Tibial artery (tissue), 4 donors: ENCODE measurements around the gene DYRK1A.
"Not testable (repeated sequence)": the region's sequence is repeated elsewhere in the genome, so short reads cannot be mapped to it uniquely, and the experiment has no call there.

Source experiments
- DNase-seq, 2 donors: peaks; one replicate each; pipeline ENCODE4 v3.0.0-alpha.2; 2019
- H3K27ac ChIP-seq, 2 donors: fragments of 200-600 bp; sonication (generic) in 1 of 2; 1 replicate in 1 of 2; 2 replicates in 1 of 2; pipeline ENCODE4 v1.5.1; 2018 to 2019; ENCODE audit warnings: mild to moderate bottlenecking in 1 of 2
- H3K27me3 ChIP-seq, 2 donors: fragments of 200-600 bp; sonication (generic) in 1 of 2; one replicate each; pipeline versions ENCODE4 v1.5.1 to v1.6.0; 2016 to 2019
- H3K36me3 ChIP-seq, 3 donors: fragments of 200-600 bp; sonication (generic) in 2 of 3; one replicate each; pipeline ENCODE4 v1.5.1; 2016 to 2019; ENCODE audit warnings: mild to moderate bottlenecking in 2 of 3
- H3K4me1 ChIP-seq, 4 donors: fragments of 200-600 bp; sonication (generic) in 2 of 4; 1 replicate in 3 of 4; 2 replicates in 1 of 4; pipeline ENCODE4 v1.5.1; 2016 to 2019
- H3K4me3 ChIP-seq, 2 donors: fragments of 200-600 bp; sonication (generic) in 1 of 2; 1 replicate in 1 of 2; 2 replicates in 1 of 2; pipeline ENCODE4 v1.5.1; 2018 to 2019; ENCODE audit warnings: mild to moderate bottlenecking in 2 of 2
- H3K9me3 ChIP-seq, 3 donors: fragments of 200-600 bp; sonication (generic) in 1 of 3; one replicate each; pipeline ENCODE4 v1.5.1; 2016 to 2019
- intact Hi-C: fragments of 100-400 bp; cut with DNase I; formaldehyde crosslinking; loops from one replicate; pipeline ENCODE4 v1.15.0; 2023; ENCODE audit warnings: low total_unique reads
- TF ChIP-seq, protein P1 (sequence below), 2 experiments: fragments of 200-600 bp in 1 of 2; fragments of 450-650 bp in 1 of 2; IDR thresholded peaks; one replicate each; pipeline ENCODE4 v1.5.1; 2017 to 2019; ENCODE audit warnings: antibody characterized with exemption in 2 of 2, mild to moderate bottlenecking in 1 of 2, moderate library complexity in 1 of 2

DYRK1A gene

DNA sequence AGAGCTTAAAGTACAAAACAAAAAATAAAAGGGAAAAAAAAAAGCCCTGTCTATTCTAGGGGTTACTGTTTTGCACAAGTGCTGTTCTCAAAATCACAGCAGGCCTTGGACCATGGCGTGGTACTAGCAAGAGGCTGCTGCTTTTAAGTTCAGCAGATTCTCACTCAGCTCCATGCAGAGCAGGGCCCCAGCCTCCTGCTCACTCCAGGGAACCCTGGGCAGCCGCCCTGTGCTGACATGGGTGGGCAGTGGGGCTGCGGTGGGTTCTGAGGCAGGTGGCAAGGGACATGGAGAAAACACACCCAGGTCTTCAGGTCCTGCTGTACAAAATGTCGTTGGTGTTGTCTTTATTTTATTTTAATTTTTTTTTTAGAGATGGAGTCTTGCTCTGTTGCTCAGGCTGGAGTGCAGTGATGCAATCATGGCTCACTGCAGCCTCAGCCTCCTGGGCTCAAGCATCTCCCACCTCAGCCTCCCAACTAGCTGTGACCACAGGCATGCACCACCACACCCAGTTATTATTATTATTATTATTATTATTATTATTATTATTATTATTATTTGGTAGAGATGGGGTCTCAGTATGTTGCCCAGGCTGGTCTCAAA, 170.9 kb downstream of the DYRK1A start:
- no peaks in the 10 kb centered on the region for H3K27me3 ChIP-seq
- peaks cover 0 to 11% (median 5%) of the 10 kb centered on the region in 4 donors for H3K4me1 ChIP-seq
- DNase-seq: no peak
- no peak overlapping the region for H3K27ac ChIP-seq
- no peak overlapping the region for H3K4me3 ChIP-seq
- peaks cover 0 to 14% (median 5%) of the 10 kb centered on the region in 3 donors for H3K9me3 ChIP-seq
- no peaks in the 10 kb centered on the region for H3K36me3 ChIP-seq
- intact Hi-C loops: no loop called here
- TF ChIP-seq, protein P1, sequence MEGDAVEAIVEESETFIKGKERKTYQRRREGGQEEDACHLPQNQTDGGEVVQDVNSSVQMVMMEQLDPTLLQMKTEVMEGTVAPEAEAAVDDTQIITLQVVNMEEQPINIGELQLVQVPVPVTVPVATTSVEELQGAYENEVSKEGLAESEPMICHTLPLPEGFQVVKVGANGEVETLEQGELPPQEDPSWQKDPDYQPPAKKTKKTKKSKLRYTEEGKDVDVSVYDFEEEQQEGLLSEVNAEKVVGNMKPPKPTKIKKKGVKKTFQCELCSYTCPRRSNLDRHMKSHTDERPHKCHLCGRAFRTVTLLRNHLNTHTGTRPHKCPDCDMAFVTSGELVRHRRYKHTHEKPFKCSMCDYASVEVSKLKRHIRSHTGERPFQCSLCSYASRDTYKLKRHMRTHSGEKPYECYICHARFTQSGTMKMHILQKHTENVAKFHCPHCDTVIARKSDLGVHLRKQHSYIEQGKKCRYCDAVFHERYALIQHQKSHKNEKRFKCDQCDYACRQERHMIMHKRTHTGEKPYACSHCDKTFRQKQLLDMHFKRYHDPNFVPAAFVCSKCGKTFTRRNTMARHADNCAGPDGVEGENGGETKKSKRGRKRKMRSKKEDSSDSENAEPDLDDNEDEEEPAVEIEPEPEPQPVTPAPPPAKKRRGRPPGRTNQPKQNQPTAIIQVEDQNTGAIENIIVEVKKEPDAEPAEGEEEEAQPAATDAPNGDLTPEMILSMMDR (IDR thresholded peaks at IDR 0.05): no peak

DNA sequence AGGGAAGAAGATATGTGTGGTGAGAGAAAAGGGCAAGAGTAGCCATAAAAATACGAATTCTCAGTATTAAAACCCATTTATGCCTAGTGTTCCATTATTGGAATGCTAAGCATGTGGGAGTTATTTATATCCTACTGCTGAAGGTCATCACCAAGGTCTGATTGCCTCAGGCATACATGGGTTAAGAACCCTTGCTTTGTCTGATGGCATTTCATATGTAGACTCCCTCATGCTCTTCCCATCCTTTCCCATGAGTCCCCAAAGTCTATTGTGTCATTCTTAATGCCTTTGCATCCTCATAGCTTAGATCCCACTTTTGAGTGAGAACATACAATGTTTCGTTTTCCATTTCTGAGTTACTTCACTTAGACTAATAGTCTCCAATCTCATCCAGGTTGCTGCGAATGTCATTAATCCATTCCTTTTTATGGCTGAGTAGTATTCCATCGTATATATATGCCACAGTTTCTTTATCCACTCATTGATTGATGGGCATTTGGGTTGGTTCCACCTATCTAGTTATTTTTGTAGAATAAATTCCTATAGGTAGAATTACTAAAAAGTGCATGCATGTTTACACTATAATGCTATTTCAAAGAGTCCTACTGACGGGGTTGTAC, 172.5 kb downstream of the DYRK1A start:
- Histone ChIP-seq H3K36me3 (no peaks in the 10 kb centered on the region), H3K27me3 (no peaks in the 10 kb centered on the region), H3K9me3 (peaks cover 0 to 16% (median 5%) of the 10 kb centered on the region in 3 donors), H3K4me1 (no peaks in the 10 kb centered on the region), H3K4me3 (no peak overlapping the region), H3K27ac (no peak overlapping the region)
- intact Hi-C loops: no loop called here
- no peak for DNase-seq
- TF ChIP-seq, protein P1 (IDR thresholded peaks at IDR 0.05): no peak

DNA sequence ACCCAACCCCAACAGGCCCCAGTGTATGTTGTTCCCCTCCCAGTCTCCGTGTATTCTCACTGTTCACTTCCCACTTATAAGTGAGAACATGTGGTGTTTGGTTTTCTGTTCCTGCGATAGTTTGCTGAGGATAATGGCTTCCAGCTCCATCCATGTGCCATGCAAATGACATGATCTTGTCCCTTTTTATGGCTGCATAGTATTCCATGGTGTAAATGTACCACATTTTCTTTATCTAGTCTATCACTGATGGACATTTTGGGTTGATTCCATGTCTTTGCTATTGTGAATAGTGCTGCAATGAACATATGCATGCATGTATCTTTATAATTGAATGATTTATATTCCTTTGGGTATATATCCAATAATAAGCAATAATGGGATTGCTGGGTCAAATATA, 174.6 kb downstream of the DYRK1A start:
- H3K4me3 ChIP-seq, H3K4me1 ChIP-seq, H3K9me3 ChIP-seq, H3K27ac ChIP-seq, intact Hi-C loops, DNase-seq, H3K27me3 ChIP-seq, H3K36me3 ChIP-seq: not testable (repeated sequence)

DNA sequence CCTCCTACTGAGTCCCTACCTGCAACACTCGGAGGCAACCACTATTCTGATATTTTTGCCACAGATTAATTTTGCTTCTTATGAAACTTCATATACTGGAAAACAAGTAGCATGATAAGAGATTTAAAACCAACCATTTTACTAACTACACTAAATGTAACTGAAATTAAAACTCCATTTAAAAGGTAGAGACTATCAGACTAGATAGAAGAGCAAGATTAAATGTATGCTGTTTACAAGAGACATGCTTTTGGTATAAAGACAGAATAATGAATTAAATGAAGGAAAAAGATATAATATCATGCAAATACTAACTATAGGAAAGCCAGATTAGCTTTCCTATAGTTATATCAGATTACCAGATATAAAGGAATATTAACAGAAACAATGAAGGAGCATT, 175.9 kb downstream of the DYRK1A start:
- peaks cover 0 to 12% (median 6%) of the 10 kb centered on the region in 4 donors for H3K4me1 ChIP-seq
- intact Hi-C loops: no loop called here

DNA sequence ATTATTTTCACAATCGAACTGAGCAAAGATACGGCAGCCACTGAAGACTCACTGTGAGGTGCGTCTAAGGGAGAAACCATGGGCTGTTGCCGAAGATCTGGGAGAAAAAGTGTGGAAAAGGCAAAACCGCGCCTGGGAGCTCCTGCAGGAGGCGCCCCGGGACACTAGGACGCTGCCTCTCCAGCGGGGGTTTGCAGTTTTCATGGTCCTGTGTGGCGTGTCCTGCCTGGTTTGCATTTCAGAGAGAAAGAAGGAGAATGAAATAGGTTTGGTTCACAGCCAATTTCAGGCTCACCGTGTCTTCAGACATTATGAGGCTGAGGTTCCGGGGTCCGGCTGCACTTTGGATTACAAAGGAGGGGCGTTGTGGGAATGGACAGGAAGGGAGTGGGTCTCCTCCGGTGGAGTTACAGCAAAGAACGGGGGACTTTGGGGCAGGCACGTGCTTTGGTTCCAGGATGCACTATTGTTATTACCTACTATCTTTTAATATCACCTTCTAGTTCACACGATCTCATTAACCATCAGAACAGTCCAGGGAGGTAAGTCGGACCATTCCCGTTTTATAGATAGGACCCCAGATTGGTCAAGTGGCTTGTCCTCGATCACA, 179.8 kb downstream of the DYRK1A start:
- intact Hi-C loops: no loop called here
- no peak overlapping the region for H3K27ac ChIP-seq
- DNase-seq: no peak

More for the DNA sequence above, 175.9 kb downstream of the DYRK1A start:
- H3K27me3 ChIP-seq: no peaks in the 10 kb centered on the region
- H3K27ac ChIP-seq: no peak overlapping the region
- no peaks in the 10 kb centered on the region for H3K36me3 ChIP-seq
- TF ChIP-seq, protein P1 (IDR thresholded peaks at IDR 0.05): no peak
- no peak for DNase-seq
- no peak overlapping the region for H3K4me3 ChIP-seq
- peaks cover 0 to 2% (median 0%) of the 10 kb centered on the region in 3 donors for H3K9me3 ChIP-seq

More for the DNA sequence above, 179.8 kb downstream of the DYRK1A start:
- no peak overlapping the region for H3K4me3 ChIP-seq
- no peaks in the 10 kb centered on the region for H3K36me3 ChIP-seq
- TF ChIP-seq, protein P1 (IDR thresholded peaks at IDR 0.05): no peak
- peaks cover 0 to 2% (median 0%) of the 10 kb centered on the region in 3 donors for H3K9me3 ChIP-seq
- no peaks in the 10 kb centered on the region for H3K27me3 ChIP-seq
- peaks cover 0 to 27% (median 6%) of the 10 kb centered on the region in 4 donors for H3K4me1 ChIP-seq
